NCI-H2171 treated with DMSO at 0.1 percent for 48 hours (cell line): ENCODE results near the gene LRCH4.
"Not testable (repeated sequence)": the region's sequence is repeated elsewhere in the genome, so short reads cannot be mapped to it uniquely, and the experiment has no call there.

Experiments
- DNase-seq: peaks from one replicate; lab custom pipeline; 2025; lab: John Stamatoyannopoulos, UW

LRCH4 gene

DNA sequence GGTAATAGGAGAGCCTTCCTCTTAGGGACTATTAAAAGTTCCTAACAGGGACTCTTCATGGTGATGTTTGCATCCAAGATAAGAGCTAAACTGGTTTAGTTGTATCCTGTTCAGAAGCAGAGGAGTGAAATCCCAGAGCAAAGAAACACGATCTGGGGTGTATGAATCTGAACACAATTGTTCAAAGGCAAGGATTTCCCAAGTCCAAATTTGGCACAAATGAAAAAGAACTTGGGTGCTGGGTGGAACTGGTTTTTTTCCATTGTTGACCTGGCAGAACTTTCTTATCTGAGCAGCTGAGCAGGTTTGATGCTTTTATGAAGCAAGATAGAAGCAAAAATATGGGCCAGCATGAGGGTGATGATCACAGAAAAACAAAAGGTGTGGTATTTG is 41.0 kb downstream of the LRCH4 start:
- peak; percentile 41 for DNase-seq

DNA sequence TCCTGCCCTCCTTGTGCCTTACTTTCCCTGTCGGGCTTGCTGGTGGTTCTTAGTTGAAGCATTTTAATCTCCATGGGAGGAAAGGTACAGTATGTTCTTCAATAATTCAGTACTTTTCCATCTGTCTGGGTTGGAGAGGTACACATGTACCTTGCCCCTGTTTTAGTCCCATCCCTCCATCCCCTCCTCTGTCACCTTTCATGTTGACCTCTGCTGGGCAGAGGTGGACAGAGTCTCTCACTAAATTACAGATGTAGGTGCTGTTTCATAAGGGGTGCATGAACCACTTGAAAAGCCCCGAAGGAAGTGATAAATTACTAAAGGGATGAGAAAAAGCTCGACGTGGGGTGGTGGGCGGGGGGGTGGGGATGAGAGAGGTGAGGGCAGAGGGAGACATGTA is 41.5 kb downstream of the LRCH4 start:
- no peak for DNase-seq

DNA sequence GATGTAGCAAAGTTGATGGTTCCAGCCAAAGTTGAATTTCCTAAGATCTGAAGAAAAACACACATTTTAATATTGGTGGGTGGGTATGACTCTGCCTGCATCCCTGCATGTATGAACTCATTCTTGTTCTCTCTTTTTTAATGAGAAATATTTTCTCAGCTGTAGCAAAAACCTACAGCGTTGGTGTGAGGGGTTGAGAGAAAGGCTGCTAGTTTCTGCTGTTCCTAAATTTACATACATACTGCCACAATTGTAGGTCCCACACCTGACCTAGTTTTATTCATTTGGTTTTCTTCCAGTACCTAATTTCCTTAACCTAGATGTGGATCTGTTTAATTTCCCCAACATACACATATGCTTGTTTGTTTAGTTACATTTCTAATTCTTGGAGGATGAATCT is 42.3 kb downstream of the LRCH4 start:
- DNase-seq, result no peak

GRCh38 chr7:100541309-100541708 is 44.6 kb downstream of the LRCH4 start:
- DNase-seq, result not testable (repeated sequence)

- peak; percentile 39 for DNase-seq
These were observed 45.7 kb downstream of the LRCH4 start for GRCh38 chr7:100540073-100540723.

DNA sequence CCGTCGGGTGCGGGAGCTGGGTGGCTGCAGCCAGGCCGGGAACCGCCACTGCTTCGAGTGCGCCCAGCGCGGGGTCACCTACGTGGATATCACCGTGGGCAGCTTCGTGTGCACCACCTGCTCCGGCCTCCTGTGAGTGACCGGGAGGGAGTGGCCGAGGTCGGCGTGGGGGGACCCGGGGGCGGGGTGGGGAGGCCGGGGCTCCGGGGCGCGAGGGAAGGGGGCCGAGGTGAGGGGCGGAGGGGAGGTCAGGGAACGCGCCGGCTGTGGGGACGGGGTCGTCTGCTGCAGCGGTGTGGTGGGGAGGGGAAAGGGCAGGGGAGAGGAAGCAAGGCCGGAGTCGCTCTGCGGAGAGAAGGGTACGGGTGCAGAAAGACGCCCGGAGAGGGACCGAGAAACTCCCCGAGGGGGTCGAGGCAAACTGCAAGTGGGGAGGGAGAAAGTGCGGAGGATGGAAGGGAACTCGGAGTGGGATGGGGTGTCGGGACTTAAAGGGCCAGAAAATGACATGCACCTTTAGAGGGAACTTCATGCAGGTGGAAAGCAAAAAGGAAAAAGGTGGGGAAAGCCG is 46.4 kb downstream of the LRCH4 start:
- DNase-seq, result no peak

GRCh38 chr7:100538654-100539435 is 47.1 kb downstream of the LRCH4 start, which contains the start of gene AGFG2:
Gene AGFG2, plus strand, starts transcription at chr7:100539203. Its CDS starts 144 bp downstream, at chr7:100539347.
- peak; percentile 99 for DNase-seq

DNA sequence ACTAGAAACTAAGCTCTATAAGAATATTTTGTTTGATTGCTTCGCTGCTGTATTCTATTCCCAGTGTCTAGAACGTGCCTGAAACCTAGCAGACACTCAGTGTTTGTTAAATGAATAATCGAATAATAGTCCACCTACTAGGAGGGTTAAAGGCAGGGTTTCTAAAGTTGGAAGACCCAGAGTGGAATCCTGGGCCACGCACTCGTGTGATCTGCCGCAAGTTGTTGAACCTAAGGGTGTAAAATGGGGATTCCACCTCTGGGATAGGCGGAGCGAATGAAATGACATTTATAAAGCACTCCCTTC is 47.6 kb downstream of the LRCH4 start:
- no peak for DNase-seq

DNA sequence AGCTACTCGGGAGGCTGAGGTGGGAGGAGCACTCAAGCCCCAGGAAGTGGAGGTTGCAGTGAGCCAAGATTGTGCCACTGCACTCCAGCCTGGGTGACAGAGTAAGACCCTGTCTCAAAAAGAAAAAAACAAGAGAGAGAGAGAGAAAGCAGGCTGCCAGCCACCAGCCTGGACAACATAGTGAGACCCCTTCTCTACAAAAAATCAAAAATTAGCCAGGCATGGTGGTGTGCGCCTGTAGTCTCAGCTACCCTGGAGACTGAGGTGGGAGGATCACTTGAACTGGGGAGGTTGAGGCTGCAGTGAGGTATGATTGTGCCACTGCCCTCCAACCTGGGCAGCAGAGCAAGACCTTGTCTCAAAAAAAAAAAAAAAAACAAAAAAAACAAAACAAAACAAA is 49.2 kb downstream of the LRCH4 start:
- not testable (repeated sequence) for DNase-seq

DNA sequence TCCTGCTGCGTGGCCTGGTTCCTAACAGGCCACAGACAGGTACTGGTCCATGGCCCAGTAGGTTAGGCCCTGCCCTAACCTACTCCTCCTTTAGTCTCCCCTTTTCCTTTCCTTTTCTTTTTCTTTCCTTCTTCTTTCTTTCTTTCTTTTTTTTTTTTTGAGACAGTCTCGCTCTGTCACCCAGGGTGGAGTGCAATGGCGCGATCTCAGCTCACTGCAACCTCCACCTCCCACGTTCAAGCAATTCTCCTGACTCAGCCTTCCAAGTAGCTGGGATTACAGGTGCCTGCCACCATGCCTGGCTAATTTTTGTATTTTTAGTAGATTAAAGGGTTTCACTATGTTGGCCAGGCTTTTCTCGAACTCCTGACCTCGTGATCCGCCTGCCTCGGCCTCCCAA is 49.9 kb downstream of the LRCH4 start:
- DNase-seq, result not testable (repeated sequence)

DNA sequence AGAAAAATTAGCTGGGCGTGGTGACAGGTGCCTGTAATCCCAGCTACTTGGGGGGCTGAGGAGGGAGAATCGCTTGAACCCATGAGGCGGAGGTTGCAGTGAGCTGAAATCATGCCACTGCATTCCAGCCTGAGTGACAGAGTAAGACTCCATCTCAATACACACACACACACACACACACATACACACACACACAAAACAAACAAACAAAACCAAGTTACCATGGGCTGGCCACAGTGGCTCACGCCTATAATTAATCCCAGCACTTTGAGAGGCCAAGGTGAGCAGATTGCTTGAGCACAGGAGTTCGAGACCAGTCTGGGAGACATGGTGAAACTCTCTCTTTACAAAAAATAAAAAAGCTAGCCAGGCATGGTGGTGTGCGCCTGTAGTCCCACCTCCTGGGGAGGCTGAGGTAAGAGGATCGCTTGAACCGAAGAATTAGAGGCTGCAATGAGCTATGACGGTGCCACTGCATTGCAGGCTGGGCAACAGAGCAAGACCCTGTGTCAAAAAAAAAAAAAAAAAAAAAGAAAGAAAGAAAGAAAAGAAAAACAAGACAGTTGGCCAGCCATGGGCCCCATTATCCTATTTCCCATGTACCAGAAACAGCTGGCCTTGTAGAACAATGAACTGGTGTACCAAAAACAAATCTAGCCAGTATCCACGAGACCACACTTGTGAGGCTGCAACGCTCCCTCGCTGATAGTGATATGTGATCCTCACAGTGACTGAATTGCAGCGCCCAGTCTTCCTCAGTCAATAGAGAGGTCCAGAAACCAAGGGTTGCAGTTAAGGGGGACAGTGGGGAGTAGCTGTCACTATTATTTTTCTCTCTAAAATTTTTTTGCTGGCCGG is 53.5 kb downstream of the LRCH4 start:
- no peak for DNase-seq

- DNase-seq, result not testable (repeated sequence)
These were observed 57.6 kb downstream of the LRCH4 start for GRCh38 chr7:100528108-100528866.
